Ishikawa (cell line): ENCODE results near the gene CLNK.

Experiments
- CEBPB ChIP-seq: IDR thresholded peaks from 2 replicates; pipeline ENCODE4 v1.6.1; 2012
- CREB1 ChIP-seq: IDR thresholded peaks from 2 replicates; pipeline ENCODE4 v1.6.1; 2012; ENCODE audit warnings: low read depth
- EGR1 ChIP-seq: IDR thresholded peaks from 2 replicates; pipeline ENCODE4 v1.6.1; 2012
- EP300 ChIP-seq: IDR thresholded peaks from 2 replicates; pipeline ENCODE4 v1.6.1; 2012; ENCODE audit warnings: borderline replicate concordance
- FOXM1 ChIP-seq: IDR thresholded peaks from 2 replicates; pipeline ENCODE4 v1.6.1; 2012; ENCODE audit warnings: low read depth, borderline replicate concordance
- MAX ChIP-seq: IDR thresholded peaks from 2 replicates; pipeline ENCODE4 v1.6.1; 2012
- NFIC ChIP-seq: IDR thresholded peaks from 2 replicates; pipeline ENCODE4 v1.6.1; 2012
- RAD21 ChIP-seq: IDR thresholded peaks from 2 replicates; pipeline ENCODE4 v1.6.1; 2012; ENCODE audit warnings: low read depth
- REST ChIP-seq: IDR thresholded peaks from 2 replicates; pipeline ENCODE4 v1.6.1; 2012; ENCODE audit warnings: low read depth, mild to moderate bottlenecking
- TAF1 ChIP-seq: IDR thresholded peaks from 2 replicates; pipeline ENCODE4 v1.6.1; 2012; ENCODE audit warnings: low read depth, mild to moderate bottlenecking
- TCF12 ChIP-seq: IDR thresholded peaks from 2 replicates; pipeline ENCODE4 v1.6.1; 2012; ENCODE audit warnings: low read depth
- TEAD4 ChIP-seq: IDR thresholded peaks from 2 replicates; pipeline ENCODE4 v1.6.1; 2012
- USF1 ChIP-seq: IDR thresholded peaks from 2 replicates; pipeline ENCODE4 v1.6.1; 2012
- YY1 ChIP-seq: IDR thresholded peaks from 2 replicates; pipeline ENCODE4 v1.6.1; 2012; ENCODE audit warnings: low read depth
- ZBTB7A ChIP-seq: IDR thresholded peaks from 2 replicates; pipeline ENCODE4 v1.6.1; 2012; ENCODE audit warnings: low read depth

Gene CLNK

GRCh38 chr4:10656988-10657387, 27.6 kb downstream of the CLNK start:
- TF ChIP-seq YY1 = no peak
- TF ChIP-seq REST = no peak

GRCh38 chr4:10656420-10656819, 28.1 kb downstream of the CLNK start:
- TF ChIP-seq FOXM1 = no peak
- TF ChIP-seq TEAD4 = no peak
- TF ChIP-seq EP300 = no peak
- no peak for TF ChIP-seq REST
- TF ChIP-seq USF1 = no peak
- no peak for TF ChIP-seq NFIC
- no peak for TF ChIP-seq CEBPB
- no peak for TF ChIP-seq ZBTB7A

DNA sequence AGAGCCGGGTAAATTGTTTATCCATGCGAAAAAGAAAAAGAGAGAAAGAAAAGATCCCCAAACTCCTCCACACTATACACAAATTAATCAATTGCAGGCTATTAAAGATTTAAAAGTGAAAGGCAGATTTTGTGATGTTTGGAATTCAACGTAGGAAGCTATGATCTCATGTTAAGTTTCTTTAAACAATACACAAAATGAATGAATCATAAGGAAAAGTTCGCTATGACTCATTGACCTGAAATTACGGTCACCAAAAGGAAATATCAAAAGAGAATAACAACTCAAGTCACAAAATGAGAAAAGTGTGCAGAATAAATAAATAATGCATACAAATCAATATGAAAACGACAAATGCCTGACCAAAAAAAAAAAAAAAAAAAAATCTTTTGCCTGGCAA, 28.6 kb downstream of the CLNK start:
- TF ChIP-seq ZBTB7A (no peak), FOXM1 (no peak), TAF1 (no peak), YY1 (no peak), EP300 (no peak), TEAD4 (no peak), MAX (no peak), CREB1 (no peak), RAD21 (no peak), NFIC (no peak), REST (no peak), CEBPB (no peak), USF1 (no peak)

- TF ChIP-seq CEBPB = no peak
- no peak for TF ChIP-seq TCF12
- TF ChIP-seq YY1 = no peak
- no peak for TF ChIP-seq EGR1
- no peak for TF ChIP-seq RAD21
Observed at GRCh38 chr4:10648479-10648878, 36.1 kb downstream of the CLNK start.

- TF ChIP-seq FOXM1 = no peak
- TF ChIP-seq MAX = no peak
- TF ChIP-seq CEBPB = no peak
- TF ChIP-seq REST = no peak
- TF ChIP-seq NFIC = no peak
- no peak for TF ChIP-seq TAF1
- TF ChIP-seq YY1 = no peak
- TF ChIP-seq EGR1 = no peak
- no peak for TF ChIP-seq TEAD4
- no peak for TF ChIP-seq RAD21
- TF ChIP-seq EP300 = no peak
- TF ChIP-seq USF1 = no peak
- TF ChIP-seq TCF12 = no peak
- no peak for TF ChIP-seq ZBTB7A
- TF ChIP-seq CREB1 = no peak
Observed at GRCh38 chr4:10647846-10648245, 36.7 kb downstream of the CLNK start.
